Thoracic aorta (tissue), 2 donors: ENCODE data around the gene LIPM. TPM values are rescaled to one million over a fixed set of nuclear protein-coding genes. Genes with fewer than 3 reads are reported as not detected.

Source experiments
- ATAC-seq: fragments of 150-250 bp; one replicate; pipeline ENCODE4 v1.8.0; 2017; ENCODE audit warnings: low read depth; ENCODE audit not compliant: insufficient number of reproducible peaks, low FRiP score
- DNase-seq: peaks from one replicate; pipeline ENCODE4 v3.0.0-alpha.2; 2020; ENCODE audit warnings: low spot score
- H3K27ac ChIP-seq, 2 donors: fragments of 200-600 bp; sonication (generic); 1 replicate in 1 of 2; 2 replicates in 1 of 2; pipeline ENCODE4 v1.5.1; 2016; ENCODE audit warnings: mild to moderate bottlenecking in 2 of 2, moderate library complexity in 2 of 2
- H3K27me3 ChIP-seq: fragments of 200-600 bp; sonication (generic); replicated peaks from 2 replicates; pipeline ENCODE4 v1.6.0; 2016; ENCODE audit warnings: mild to moderate bottlenecking; ENCODE audit not compliant: insufficient read depth
- H3K36me3 ChIP-seq: fragments of 200-600 bp; sonication (generic); one replicate; pipeline ENCODE4 v1.5.1; 2016
- H3K4me1 ChIP-seq, 2 donors: fragments of 200-600 bp; sonication (generic); 1 replicate in 1 of 2; 2 replicates in 1 of 2; pipeline versions ENCODE4 v1.5.1 to v1.6.0; 2016; ENCODE audit warnings: low read depth in 2 of 2, mild to moderate bottlenecking in 1 of 2; ENCODE audit not compliant: control insufficient read depth in 1 of 2
- H3K4me3 ChIP-seq: fragments of 200-600 bp; sonication (generic); 2 replicates; pipeline ENCODE4 v1.5.1; 2016; ENCODE audit warnings: mild to moderate bottlenecking
- H3K9me3 ChIP-seq: fragments of 200-600 bp; sonication (generic); 2 replicates; pipeline ENCODE4 v1.5.1; 2016
- CTCF ChIP-seq: fragments of 200-600 bp; sonication (generic); IDR thresholded peaks from one replicate; pipeline ENCODE4 v1.5.1; 2019; ENCODE audit warnings: antibody characterized with exemption
- total RNA-seq, 2 donors: library from RNA; depleted of rRNA; stranded (reverse); fragments of >200 nt; gene quantifications; one replicate each; pipeline versions ENCODE4 v1.1.0 to v1.2.3, GENCODE V29; 2016

LIPM gene
- total RNA-seq, 2 donors from 2014 or later, result not detected

DNA sequence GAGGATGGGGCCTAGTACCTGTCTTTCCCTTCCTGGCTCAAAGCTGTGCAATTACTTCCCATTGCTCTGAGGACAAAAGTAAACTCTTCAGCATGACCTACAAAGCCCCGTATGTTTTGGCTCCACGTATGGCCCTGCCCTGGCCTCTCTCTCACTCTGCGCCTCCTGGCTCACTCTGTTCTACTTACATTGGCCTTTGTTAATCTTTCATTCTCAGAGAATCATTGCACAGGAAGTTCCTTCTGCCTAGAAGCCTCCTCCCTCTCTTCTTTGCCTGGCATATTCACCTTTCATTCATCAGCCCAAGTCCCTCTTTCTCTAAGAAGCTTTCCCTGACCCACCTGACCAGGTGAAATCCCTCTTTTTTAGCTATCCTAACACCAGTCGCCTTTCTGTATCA lies 23.9 kb downstream of the LIPM start:
- no peak for ATAC-seq

GRCh38 chr10:88827671-88828070 lies 25.1 kb downstream of the LIPM start:
- Histone ChIP-seq H3K4me3 (no peak overlapping the region), H3K27me3 (no peaks in the 10 kb centered on the region), H3K36me3 (no peaks in the 10 kb centered on the region), H3K4me1 (no peaks in the 10 kb centered on the region), H3K27ac (no peak overlapping the region), H3K9me3 (no peaks in the 10 kb centered on the region)
- ATAC-seq (no peak), DNase-seq (no peak)
- no peak for TF ChIP-seq CTCF

More for the DNA sequence above, 23.9 kb downstream of the LIPM start:
- Histone ChIP-seq H3K4me3 (no peak overlapping the region), H3K4me1 (no peaks in the 10 kb centered on the region), H3K36me3 (no peaks in the 10 kb centered on the region), H3K9me3 (no peaks in the 10 kb centered on the region), H3K27me3 (no peaks in the 10 kb centered on the region), H3K27ac (no peak overlapping the region)
- no peak for TF ChIP-seq CTCF
- DNase-seq, result no peak

- no peaks in the 10 kb centered on the region for H3K27me3 ChIP-seq
- no peaks in the 10 kb centered on the region for H3K4me1 ChIP-seq
- no peak for TF ChIP-seq CTCF
- H3K36me3 ChIP-seq, result no peaks in the 10 kb centered on the region
- H3K27ac ChIP-seq, result no peak overlapping the region
- H3K9me3 ChIP-seq, result no peaks in the 10 kb centered on the region
- ATAC-seq, result no peak
- no peak overlapping the region for H3K4me3 ChIP-seq
- no peak for DNase-seq
These were observed 25.8 kb downstream of the LIPM start for GRCh38 chr10:88828310-88828709.

- Histone ChIP-seq H3K27ac (no peak overlapping the region), H3K36me3 (no peaks in the 10 kb centered on the region), H3K4me1 (no peaks in the 10 kb centered on the region), H3K27me3 (no peaks in the 10 kb centered on the region), H3K9me3 (no peaks in the 10 kb centered on the region), H3K4me3 (no peak overlapping the region)
- no peak for ATAC-seq
- DNase-seq, result no peak
- TF ChIP-seq CTCF, result no peak
These were observed 28.2 kb downstream of the LIPM start for GRCh38 chr10:88830643-88831268.

GRCh38 chr10:88831709-88832108 lies 29.2 kb downstream of the LIPM start:
- Histone ChIP-seq H3K27me3 (no peaks in the 10 kb centered on the region), H3K36me3 (no peaks in the 10 kb centered on the region), H3K27ac (no peak overlapping the region), H3K4me3 (no peak overlapping the region), H3K4me1 (no peaks in the 10 kb centered on the region), H3K9me3 (no peaks in the 10 kb centered on the region)
- TF ChIP-seq CTCF, result no peak
- DNase-seq (no peak), ATAC-seq (no peak)
